Neural progenitor cell (in vitro differentiated cells): Measurements from ENCODE around the gene FARP1. TPM values are rescaled to one million over a fixed set of nuclear protein-coding genes. Genes with fewer than 3 reads are reported as not detected.

ENCODE experiments used
- DNase-seq: peaks from one replicate; pipeline ENCODE4 v3.0.0-alpha.2; 2016; ENCODE audit warnings: low spot score
- H2AFZ ChIP-seq: fragments of 200-600 bp; sonication (generic); replicated peaks from 2 replicates; pipeline ENCODE4 v1.6.1; 2016; ENCODE audit warnings: antibody characterized with exemption
- H3F3A ChIP-seq: fragments of 200-600 bp; sonication (generic); 2 replicates; pipeline ENCODE4 v1.6.1; 2016; ENCODE audit warnings: antibody characterized with exemption, low read depth
- H3K27ac ChIP-seq: fragments of 200-600 bp; sonication (generic); 2 replicates; pipeline ENCODE4 v1.5.1; 2016; ENCODE audit warnings: mild to moderate bottlenecking
- H3K27me3 ChIP-seq: fragments of 200-600 bp; sonication (generic); 2 replicates; pipeline ENCODE4 v1.6.1; 2016; ENCODE audit warnings: mild to moderate bottlenecking, moderate library complexity
- H3K36me3 ChIP-seq: fragments of 200-600 bp; sonication (generic); 2 replicates; pipeline ENCODE4 v1.5.1; 2016
- H3K4me1 ChIP-seq: fragments of 200-600 bp; sonication (generic); 2 replicates; pipeline ENCODE4 v1.6.1; 2016; ENCODE audit warnings: mixed run types
- H3K4me2 ChIP-seq: fragments of 200-600 bp; sonication (generic); 2 replicates; pipeline ENCODE4 v1.6.1; 2016
- H3K4me3 ChIP-seq: fragments of 200-600 bp; sonication (generic); 2 replicates; pipeline ENCODE4 v1.5.1; 2016
- H3K79me2 ChIP-seq: fragments of 200-600 bp; sonication (generic); 2 replicates; pipeline ENCODE4 v1.6.1; 2016; ENCODE audit warnings: low read depth
- H3K9ac ChIP-seq: fragments of 200-600 bp; sonication (generic); 2 replicates; pipeline ENCODE4 v1.6.1; 2016
- H3K9me3 ChIP-seq: fragments of 200-600 bp; sonication (generic); 2 replicates; pipeline ENCODE4 v1.5.1; 2016; ENCODE audit warnings: low read depth
- H4K20me1 ChIP-seq: fragments of 200-600 bp; sonication (generic); 2 replicates; pipeline ENCODE4 v1.6.1; 2016; ENCODE audit warnings: low read depth
- H3K27ac Mint-ChIP-seq: 3 replicates; pipeline ENCODE4 v1.8.0; 2021; ENCODE audit warnings: mixed read lengths
- H3K27me3 Mint-ChIP-seq: 2 replicates; pipeline ENCODE4 v1.8.0; 2022; ENCODE audit warnings: low read depth, mild to moderate bottlenecking, inconsistent platforms, moderate library complexity, mixed read lengths; ENCODE audit not compliant: insufficient read depth
- H3K36me3 Mint-ChIP-seq: 3 replicates; pipeline ENCODE4 v1.8.0; 2021; ENCODE audit warnings: mixed read lengths
- H3K4me1 Mint-ChIP-seq: 3 replicates; pipeline ENCODE4 v1.8.0; 2021; ENCODE audit warnings: mixed read lengths
- H3K4me3 Mint-ChIP-seq: 3 replicates; pipeline ENCODE4 v1.8.0; 2021; ENCODE audit warnings: mild to moderate bottlenecking, moderate library complexity, mixed read lengths
- H3K9me3 Mint-ChIP-seq: 3 replicates; pipeline ENCODE4 v1.8.0; 2020; ENCODE audit warnings: mixed read lengths
- EZH2 ChIP-seq: fragments of 200-600 bp; sonication (generic); IDR thresholded peaks from 2 replicates; pipeline ENCODE4 v1.6.1; 2017; ENCODE audit warnings: antibody characterized with exemption, mild to moderate bottlenecking, moderate library complexity
- EZH2phosphoT487 ChIP-seq: fragments of 200-600 bp; sonication (generic); IDR thresholded peaks from 2 replicates; pipeline ENCODE4 v1.6.1; 2017; ENCODE audit warnings: antibody characterized with exemption
- total RNA-seq: library from RNA; depleted of rRNA; stranded (reverse); fragments of >200 nt; gene quantifications from 2 replicates; pipeline ENCODE4 v1.2.3, GENCODE V29; 2015; ENCODE audit warnings: low replicate concordance
- TF ChIP-seq, protein P1 (sequence below): fragments of 200-600 bp; sonication (generic); IDR thresholded peaks from 2 replicates; pipeline ENCODE4 v1.5.1; 2017; ENCODE audit warnings: antibody characterized with exemption, mild to moderate bottlenecking

FARP1 gene
- total RNA-seq, 1 donor from 2014 or later, result 78.0 TPM

DNA sequence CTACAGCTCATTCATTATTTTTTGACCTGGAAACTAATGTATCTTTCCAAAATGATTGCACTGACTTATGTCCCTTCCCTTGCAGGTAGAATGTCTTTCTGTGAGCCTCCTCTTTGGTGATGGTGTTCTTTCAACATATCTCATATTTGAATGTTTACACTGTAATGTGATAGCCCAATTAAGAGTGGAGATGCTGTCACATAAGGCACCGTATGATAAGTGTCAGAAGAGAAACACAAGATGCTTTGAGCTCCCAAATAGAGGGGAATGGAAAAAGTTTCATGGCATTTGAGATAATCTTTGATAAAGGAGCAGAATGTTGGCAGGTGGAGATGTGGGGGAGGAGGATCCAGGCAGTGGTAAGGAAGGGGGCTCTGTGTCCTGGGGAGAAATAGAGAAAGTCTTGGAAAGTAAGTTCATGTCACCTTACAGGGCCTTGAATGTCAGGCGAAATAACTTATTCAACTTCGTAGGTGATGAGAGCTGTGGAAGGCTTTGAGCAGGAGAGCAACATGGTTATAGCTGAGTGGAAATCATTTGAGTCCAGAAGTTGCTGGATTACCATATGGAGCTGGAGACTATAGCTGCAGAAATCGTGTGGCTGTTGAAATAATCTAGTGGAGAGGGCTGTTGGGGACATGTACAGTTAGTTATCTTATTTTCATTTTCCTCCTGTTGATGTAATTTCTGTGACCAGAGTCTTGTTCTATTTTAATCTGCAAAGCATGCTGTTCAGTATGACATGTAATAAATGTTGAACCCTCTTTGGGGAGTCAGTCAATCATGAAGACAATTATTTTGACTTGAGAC lies 44.5 kb downstream of the FARP1 start:
- Mint-ChIP-seq H3K27me3 (peaks cover 2% of the 10 kb centered on the region), H3K27ac (no peak overlapping the region), H3K9me3 (peaks cover 2% of the 10 kb centered on the region), H3K4me3 (no peak overlapping the region), H3K36me3 (peaks cover 3% of the 10 kb centered on the region), H3K4me1 (peaks cover 5% of the 10 kb centered on the region)
- TF ChIP-seq EZH2phosphoT487 (no peak), EZH2 (no peak)
- TF ChIP-seq, protein P1, sequence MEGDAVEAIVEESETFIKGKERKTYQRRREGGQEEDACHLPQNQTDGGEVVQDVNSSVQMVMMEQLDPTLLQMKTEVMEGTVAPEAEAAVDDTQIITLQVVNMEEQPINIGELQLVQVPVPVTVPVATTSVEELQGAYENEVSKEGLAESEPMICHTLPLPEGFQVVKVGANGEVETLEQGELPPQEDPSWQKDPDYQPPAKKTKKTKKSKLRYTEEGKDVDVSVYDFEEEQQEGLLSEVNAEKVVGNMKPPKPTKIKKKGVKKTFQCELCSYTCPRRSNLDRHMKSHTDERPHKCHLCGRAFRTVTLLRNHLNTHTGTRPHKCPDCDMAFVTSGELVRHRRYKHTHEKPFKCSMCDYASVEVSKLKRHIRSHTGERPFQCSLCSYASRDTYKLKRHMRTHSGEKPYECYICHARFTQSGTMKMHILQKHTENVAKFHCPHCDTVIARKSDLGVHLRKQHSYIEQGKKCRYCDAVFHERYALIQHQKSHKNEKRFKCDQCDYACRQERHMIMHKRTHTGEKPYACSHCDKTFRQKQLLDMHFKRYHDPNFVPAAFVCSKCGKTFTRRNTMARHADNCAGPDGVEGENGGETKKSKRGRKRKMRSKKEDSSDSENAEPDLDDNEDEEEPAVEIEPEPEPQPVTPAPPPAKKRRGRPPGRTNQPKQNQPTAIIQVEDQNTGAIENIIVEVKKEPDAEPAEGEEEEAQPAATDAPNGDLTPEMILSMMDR, result no peak
- Histone ChIP-seq H3K4me1 (no peaks in the 10 kb centered on the region), H3K27ac (no peak overlapping the region), H3K9me3 (no peaks in the 10 kb centered on the region), H3K79me2 (peaks cover 92% of the 10 kb centered on the region), H3K4me3 (no peak overlapping the region), H3K36me3 (no peaks in the 10 kb centered on the region), H3K27me3 (no peaks in the 10 kb centered on the region), H3K9ac (no peak overlapping the region), H4K20me1 (peaks cover 15% of the 10 kb centered on the region), H3K4me2 (no peak overlapping the region), H3F3A (no peaks in the 10 kb centered on the region), H2AFZ (no peak overlapping the region)
- no peak for DNase-seq

DNA sequence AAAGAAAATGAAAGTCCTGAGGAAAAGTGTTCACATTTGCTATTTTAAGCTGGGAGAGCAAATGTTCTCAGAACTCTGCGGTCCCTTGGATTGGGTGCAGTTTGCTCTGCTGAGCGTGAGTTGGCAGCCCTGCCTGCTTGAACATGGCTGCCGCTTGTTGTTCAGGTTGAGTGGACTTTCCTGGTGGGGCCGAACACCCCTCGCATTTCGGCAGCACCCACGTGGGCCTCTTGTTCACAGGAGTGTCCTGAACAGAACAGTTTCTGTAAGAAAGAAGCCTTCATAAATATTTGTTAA lies 45.0 kb downstream of the FARP1 start:
- peaks cover 92% of the 10 kb centered on the region for H3K79me2 ChIP-seq
- H3K4me3 ChIP-seq, result no peak overlapping the region
- no peak overlapping the region for H3K27ac Mint-ChIP-seq
- peaks cover 15% of the 10 kb centered on the region for H4K20me1 ChIP-seq
- no peak overlapping the region for H3K9ac ChIP-seq
- H2AFZ ChIP-seq, result no peak overlapping the region
- H3F3A ChIP-seq, result no peaks in the 10 kb centered on the region
- no peak overlapping the region for H3K4me3 Mint-ChIP-seq
- H3K9me3 ChIP-seq, result no peaks in the 10 kb centered on the region
- no peaks in the 10 kb centered on the region for H3K9me3 Mint-ChIP-seq
- H3K36me3 ChIP-seq, result no peaks in the 10 kb centered on the region
- H3K4me2 ChIP-seq, result no peak overlapping the region
- H3K27me3 ChIP-seq, result no peaks in the 10 kb centered on the region
- H3K4me1 Mint-ChIP-seq, result peaks cover 5% of the 10 kb centered on the region
- H3K36me3 Mint-ChIP-seq, result peaks cover 6% of the 10 kb centered on the region
- H3K27me3 Mint-ChIP-seq, result peaks cover 2% of the 10 kb centered on the region
- H3K4me1 ChIP-seq, result no peaks in the 10 kb centered on the region
- no peak overlapping the region for H3K27ac ChIP-seq
- TF ChIP-seq, protein P1, result no peak
- TF ChIP-seq EZH2 (no peak), EZH2phosphoT487 (no peak)
- DNase-seq, result no peak

DNA sequence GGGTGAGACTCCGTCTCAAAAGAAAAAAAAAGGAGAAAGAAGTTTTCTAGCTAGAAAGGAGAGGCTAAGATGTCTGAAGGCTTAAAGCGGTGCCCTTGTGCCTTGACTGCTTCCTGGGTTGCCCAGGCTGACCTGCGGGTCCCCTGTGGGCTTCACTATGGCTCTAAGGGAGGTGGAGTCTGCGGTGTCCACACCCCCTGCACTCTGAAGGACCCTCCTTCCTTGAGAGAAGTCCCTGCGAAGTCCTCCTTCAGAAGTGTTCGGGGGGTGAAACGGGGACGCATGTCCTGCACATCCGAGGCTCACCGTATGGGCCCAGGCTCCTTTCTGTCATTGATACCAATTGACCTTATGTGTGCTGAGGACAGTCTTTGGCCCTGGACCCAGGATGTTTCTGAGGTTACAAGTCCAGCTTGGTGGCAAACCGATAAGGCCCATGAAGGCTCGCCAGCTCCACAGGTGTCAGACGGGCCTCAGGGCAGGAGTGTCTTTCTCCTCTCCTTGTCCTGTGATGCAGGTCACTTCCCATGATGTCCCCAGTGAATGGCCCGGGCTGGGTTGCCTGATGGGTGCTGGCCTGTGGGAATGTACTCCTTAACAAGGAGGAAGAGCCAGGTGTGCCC lies 45.8 kb downstream of the FARP1 start:
- Mint-ChIP-seq H3K36me3 (peaks cover 6% of the 10 kb centered on the region), H3K4me3 (no peak overlapping the region), H3K4me1 (peaks cover 5% of the 10 kb centered on the region), H3K27ac (no peak overlapping the region), H3K27me3 (peaks cover 2% of the 10 kb centered on the region), H3K9me3 (no peaks in the 10 kb centered on the region)
- no peak overlapping the region for H3K4me2 ChIP-seq
- H3K36me3 ChIP-seq, result no peaks in the 10 kb centered on the region
- H3K4me3 ChIP-seq, result no peak overlapping the region
- no peak for DNase-seq
- H3K27me3 ChIP-seq, result no peaks in the 10 kb centered on the region
- H3K9ac ChIP-seq, result no peak overlapping the region
- no peaks in the 10 kb centered on the region for H3K9me3 ChIP-seq
- no peaks in the 10 kb centered on the region for H3F3A ChIP-seq
- no peak overlapping the region for H3K27ac ChIP-seq
- H3K79me2 ChIP-seq, result peaks cover 91% of the 10 kb centered on the region
- H4K20me1 ChIP-seq, result peaks cover 17% of the 10 kb centered on the region
- no peak overlapping the region for H2AFZ ChIP-seq
- no peak for TF ChIP-seq EZH2phosphoT487
- TF ChIP-seq, protein P1, result no peak
- TF ChIP-seq EZH2, result no peak
- no peaks in the 10 kb centered on the region for H3K4me1 ChIP-seq
